SK-N-SH treated with all-trans-retinoic acid at 6 μM for 48 hours (cell line): Measurements from ENCODE around the gene YPEL4.

ENCODE experiments used
- ATAC-seq: fragments of 200-7000 bp; cut with Tn5 transposase; 3 replicates; pipeline ENCODE4 v1.9.1; 2020; ENCODE audit warnings: mild to moderate bottlenecking, moderate library complexity
- ARNTL ChIP-seq: fragments of 450-650 bp; formaldehyde crosslinking; IDR thresholded peaks from 2 replicates; pipeline ENCODE4 v1.5.0; 2020; ENCODE audit warnings: low read depth, mild to moderate bottlenecking, moderate library complexity, borderline replicate concordance
- CSDC2 ChIP-seq: fragments of 250-450 bp; sonication (Bioruptor Pico); IDR thresholded peaks from 2 replicates; pipeline ENCODE4 v1.5.0; 2020; ENCODE audit warnings: mild to moderate bottlenecking, moderate library complexity
- ESRRG ChIP-seq: fragments of 250-450 bp; sonication (Bioruptor Pico); IDR thresholded peaks from 2 replicates; pipeline ENCODE4 v1.6.1; 2021; ENCODE audit warnings: mild to moderate bottlenecking
- GLIS3 ChIP-seq: fragments of 250-450 bp; sonication (Bioruptor Pico); IDR thresholded peaks from 2 replicates; pipeline ENCODE4 v1.5.0; 2020; ENCODE audit warnings: mild to moderate bottlenecking, moderate library complexity
- ISL1 ChIP-seq: fragments of 250-450 bp; sonication (Bioruptor Pico); IDR thresholded peaks from 2 replicates; pipeline ENCODE4 v2.1.2; 2022; ENCODE audit warnings: mild to moderate bottlenecking, moderate library complexity
- OSR1 ChIP-seq: fragments of 250-450 bp; sonication (Bioruptor Pico); IDR thresholded peaks from 2 replicates; pipeline ENCODE4 v1.8.0; 2022; ENCODE audit warnings: moderate library complexity, mild to moderate bottlenecking, inconsistent platforms
- POU6F1 ChIP-seq: fragments of 250-450 bp; sonication (Bioruptor Pico); IDR thresholded peaks from 2 replicates; pipeline ENCODE4 v1.8.0; 2021; ENCODE audit warnings: low read depth, mild to moderate bottlenecking, moderate library complexity, borderline replicate concordance
- PPARA ChIP-seq: fragments of 250-450 bp; sonication (Bioruptor Pico); IDR thresholded peaks from 2 replicates; pipeline ENCODE4 v1.5.0; 2020; ENCODE audit warnings: mild to moderate bottlenecking, borderline replicate concordance
- RARB ChIP-seq: fragments of 250-450 bp; sonication (Bioruptor Pico); IDR thresholded peaks from 2 replicates; pipeline ENCODE4 v1.8.0; 2021; ENCODE audit warnings: mild to moderate bottlenecking, moderate library complexity
- SNAI2 ChIP-seq: fragments of 250-450 bp; sonication (Bioruptor Pico); IDR thresholded peaks from 2 replicates; pipeline ENCODE4 v1.5.0; 2020; ENCODE audit warnings: mild to moderate bottlenecking, moderate library complexity
- TCF4 ChIP-seq: fragments of 250-450 bp; sonication (Bioruptor Pico); IDR thresholded peaks from 2 replicates; pipeline ENCODE4 v1.8.0; 2021; ENCODE audit warnings: mild to moderate bottlenecking, moderate library complexity, borderline replicate concordance
- TOX ChIP-seq: fragments of 250-450 bp; sonication (Bioruptor Pico); IDR thresholded peaks from 2 replicates; pipeline ENCODE4 v1.8.0; 2021; ENCODE audit warnings: mild to moderate bottlenecking, moderate library complexity, borderline replicate concordance
- TSHZ2 ChIP-seq: fragments of 250-450 bp; sonication (Bioruptor Pico); IDR thresholded peaks from 2 replicates; pipeline ENCODE4 v1.5.0; 2020; ENCODE audit warnings: mild to moderate bottlenecking, moderate library complexity
- ZC3H10 ChIP-seq: fragments of 250-450 bp; sonication (Bioruptor Pico); IDR thresholded peaks from 2 replicates; pipeline ENCODE4 v1.5.1; 2021; ENCODE audit warnings: mild to moderate bottlenecking, moderate library complexity
- ZFP3 ChIP-seq: fragments of 250-450 bp; sonication (Bioruptor Pico); IDR thresholded peaks from 2 replicates; pipeline ENCODE4 v1.5.0; 2020; ENCODE audit warnings: mild to moderate bottlenecking, moderate library complexity
- ZFP30 ChIP-seq: fragments of 450-650 bp; formaldehyde crosslinking; IDR thresholded peaks from 2 replicates; pipeline ENCODE4 v1.5.0; 2022; ENCODE audit warnings: mild to moderate bottlenecking, moderate library complexity
- ZNF565 ChIP-seq: fragments of 450-650 bp; formaldehyde crosslinking; conservative IDR thresholded peaks from 2 replicates; pipeline ENCODE4 v1.5.0; 2020; ENCODE audit warnings: low read depth, mild to moderate bottlenecking, moderate library complexity
- ZNF70 ChIP-seq: fragments of 450-650 bp; formaldehyde crosslinking; IDR thresholded peaks from 2 replicates; pipeline ENCODE4 v1.5.0; 2020; ENCODE audit warnings: mild to moderate bottlenecking, moderate library complexity
- ZNF8 ChIP-seq: fragments of 450-650 bp; formaldehyde crosslinking; IDR thresholded peaks from 2 replicates; pipeline ENCODE4 v1.5.0; 2020; ENCODE audit warnings: mild to moderate bottlenecking, moderate library complexity
- TF ChIP-seq, protein P1 (sequence below): fragments of 250-450 bp; sonication (Bioruptor Pico); IDR thresholded peaks from 2 replicates; pipeline ENCODE4 v1.5.1; 2021; ENCODE audit warnings: mild to moderate bottlenecking, moderate library complexity
- TF ChIP-seq, protein P2 (sequence below): fragments of 250-450 bp; sonication (Bioruptor Pico); IDR thresholded peaks from 2 replicates; pipeline ENCODE4 v1.8.0; 2020; ENCODE audit warnings: mild to moderate bottlenecking, moderate library complexity, borderline replicate concordance
- TF ChIP-seq, protein P3 (sequence below): fragments of 250-450 bp; sonication (Bioruptor Pico); IDR thresholded peaks from 2 replicates; pipeline ENCODE4 v1.5.1; 2020; ENCODE audit warnings: low read depth, mild to moderate bottlenecking, moderate library complexity

The YPEL4 gene

DNA sequence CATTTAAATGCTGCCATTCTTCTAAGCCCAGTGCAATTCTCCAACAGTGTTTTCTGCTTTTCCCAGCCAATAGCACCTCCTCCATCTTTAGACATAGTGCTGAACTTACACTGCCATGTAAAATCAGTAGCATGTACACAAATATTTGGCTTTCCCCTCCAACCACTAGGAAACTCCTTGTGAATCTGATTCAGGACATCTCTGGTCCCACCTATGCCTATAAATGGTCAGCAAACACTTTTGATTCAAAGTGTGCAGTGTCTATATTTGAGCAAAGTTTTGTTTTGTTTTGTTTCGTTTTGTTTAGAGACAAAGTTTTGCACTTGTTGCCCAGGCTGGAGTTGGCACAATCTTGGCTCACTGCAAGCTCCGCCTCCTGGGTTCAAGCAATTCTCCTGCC lies 24.8 kb downstream of the YPEL4 start (continued):
- no peak for TF ChIP-seq ZFP30 (CRISPR knock-in tag)
- TF ChIP-seq, protein P1, sequence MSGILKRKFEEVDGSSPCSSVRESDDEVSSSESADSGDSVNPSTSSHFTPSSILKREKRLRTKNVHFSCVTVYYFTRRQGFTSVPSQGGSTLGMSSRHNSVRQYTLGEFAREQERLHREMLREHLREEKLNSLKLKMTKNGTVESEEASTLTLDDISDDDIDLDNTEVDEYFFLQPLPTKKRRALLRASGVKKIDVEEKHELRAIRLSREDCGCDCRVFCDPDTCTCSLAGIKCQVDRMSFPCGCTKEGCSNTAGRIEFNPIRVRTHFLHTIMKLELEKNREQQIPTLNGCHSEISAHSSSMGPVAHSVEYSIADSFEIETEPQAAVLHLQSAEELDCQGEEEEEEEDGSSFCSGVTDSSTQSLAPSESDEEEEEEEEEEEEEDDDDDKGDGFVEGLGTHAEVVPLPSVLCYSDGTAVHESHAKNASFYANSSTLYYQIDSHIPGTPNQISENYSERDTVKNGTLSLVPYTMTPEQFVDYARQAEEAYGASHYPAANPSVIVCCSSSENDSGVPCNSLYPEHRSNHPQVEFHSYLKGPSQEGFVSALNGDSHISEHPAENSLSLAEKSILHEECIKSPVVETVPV (CRISPR knock-in tag), result no peak
- no peak for TF ChIP-seq ZNF70 (CRISPR knock-in tag)

DNA sequence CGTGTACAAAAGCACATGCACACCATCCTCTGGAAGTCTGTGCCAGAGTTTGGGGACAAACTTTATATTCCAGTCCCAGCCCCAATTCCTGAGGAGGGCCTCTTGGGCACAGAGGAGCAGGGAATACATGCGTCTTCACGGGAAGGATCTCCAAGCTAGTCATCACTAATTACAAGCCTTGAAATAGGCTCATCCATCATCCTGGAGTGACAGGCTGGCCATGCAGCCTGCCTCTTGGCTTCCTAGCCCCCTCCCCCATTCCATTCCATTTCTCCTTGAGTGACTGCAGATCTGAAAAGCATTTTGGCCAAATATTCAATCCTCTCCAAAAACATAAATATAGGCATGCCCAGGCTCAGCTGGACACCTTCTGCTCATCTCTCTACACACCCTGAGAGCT lies 27.4 kb downstream of the YPEL4 start:
- TF ChIP-seq, protein P1 (CRISPR knock-in tag), result no peak
- no peak for TF ChIP-seq ZNF565 (CRISPR knock-in tag)
- no peak for TF ChIP-seq ZNF8 (CRISPR knock-in tag)
- no peak for TF ChIP-seq ARNTL (CRISPR knock-in tag)
- no peak for TF ChIP-seq GLIS3 (CRISPR knock-in tag)
- no peak for TF ChIP-seq POU6F1 (CRISPR knock-in tag)
- no peak for TF ChIP-seq ZFP3
- TF ChIP-seq TOX (CRISPR knock-in tag), result no peak
- TF ChIP-seq SNAI2, result no peak
- no peak for TF ChIP-seq RARB (CRISPR knock-in tag)
- no peak for TF ChIP-seq ZFP30 (CRISPR knock-in tag)
- no peak for TF ChIP-seq CSDC2
- no peak for TF ChIP-seq ESRRG (CRISPR knock-in tag)
- TF ChIP-seq, protein P2, sequence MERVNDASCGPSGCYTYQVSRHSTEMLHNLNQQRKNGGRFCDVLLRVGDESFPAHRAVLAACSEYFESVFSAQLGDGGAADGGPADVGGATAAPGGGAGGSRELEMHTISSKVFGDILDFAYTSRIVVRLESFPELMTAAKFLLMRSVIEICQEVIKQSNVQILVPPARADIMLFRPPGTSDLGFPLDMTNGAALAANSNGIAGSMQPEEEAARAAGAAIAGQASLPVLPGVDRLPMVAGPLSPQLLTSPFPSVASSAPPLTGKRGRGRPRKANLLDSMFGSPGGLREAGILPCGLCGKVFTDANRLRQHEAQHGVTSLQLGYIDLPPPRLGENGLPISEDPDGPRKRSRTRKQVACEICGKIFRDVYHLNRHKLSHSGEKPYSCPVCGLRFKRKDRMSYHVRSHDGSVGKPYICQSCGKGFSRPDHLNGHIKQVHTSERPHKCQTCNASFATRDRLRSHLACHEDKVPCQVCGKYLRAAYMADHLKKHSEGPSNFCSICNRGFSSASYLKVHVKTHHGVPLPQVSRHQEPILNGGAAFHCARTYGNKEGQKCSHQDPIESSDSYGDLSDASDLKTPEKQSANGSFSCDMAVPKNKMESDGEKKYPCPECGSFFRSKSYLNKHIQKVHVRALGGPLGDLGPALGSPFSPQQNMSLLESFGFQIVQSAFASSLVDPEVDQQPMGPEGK (CRISPR knock-in tag), result no peak
- TF ChIP-seq ZC3H10 (CRISPR knock-in tag), result no peak
- ATAC-seq, result no peak

GRCh38 chr11:57620467-57620866 lies 29.2 kb downstream of the YPEL4 start:
- no peak for ATAC-seq
- no peak for TF ChIP-seq GLIS3 (CRISPR knock-in tag)
- TF ChIP-seq CSDC2, result no peak
- TF ChIP-seq, protein P1 (CRISPR knock-in tag), result no peak
- no peak for TF ChIP-seq ARNTL (CRISPR knock-in tag)
- no peak for TF ChIP-seq TCF4 (CRISPR knock-in tag)
- no peak for TF ChIP-seq RARB (CRISPR knock-in tag)
- no peak for TF ChIP-seq ZFP30 (CRISPR knock-in tag)
- no peak for TF ChIP-seq POU6F1 (CRISPR knock-in tag)
- TF ChIP-seq OSR1 (CRISPR knock-in tag), result no peak
- TF ChIP-seq, protein P2 (CRISPR knock-in tag), result no peak
- TF ChIP-seq ZNF565 (CRISPR knock-in tag), result no peak
- no peak for TF ChIP-seq PPARA (CRISPR knock-in tag)
- TF ChIP-seq ISL1 (CRISPR knock-in tag), result no peak
- TF ChIP-seq, protein P3, sequence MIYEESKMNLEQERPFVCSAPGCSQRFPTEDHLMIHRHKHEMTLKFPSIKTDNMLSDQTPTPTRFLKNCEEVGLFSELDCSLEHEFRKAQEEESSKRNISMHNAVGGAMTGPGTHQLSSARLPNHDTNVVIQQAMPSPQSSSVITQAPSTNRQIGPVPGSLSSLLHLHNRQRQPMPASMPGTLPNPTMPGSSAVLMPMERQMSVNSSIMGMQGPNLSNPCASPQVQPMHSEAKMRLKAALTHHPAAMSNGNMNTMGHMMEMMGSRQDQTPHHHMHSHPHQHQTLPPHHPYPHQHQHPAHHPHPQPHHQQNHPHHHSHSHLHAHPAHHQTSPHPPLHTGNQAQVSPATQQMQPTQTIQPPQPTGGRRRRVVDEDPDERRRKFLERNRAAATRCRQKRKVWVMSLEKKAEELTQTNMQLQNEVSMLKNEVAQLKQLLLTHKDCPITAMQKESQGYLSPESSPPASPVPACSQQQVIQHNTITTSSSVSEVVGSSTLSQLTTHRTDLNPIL, result no peak
- no peak for TF ChIP-seq TSHZ2 (CRISPR knock-in tag)
